LHCN-M2 (cell line): Measurements from ENCODE around the gene FZR1. TPM values are rescaled to one million over a fixed set of nuclear protein-coding genes. Genes with fewer than 3 reads are reported as not detected.
"Not testable (repeated sequence)": the region's sequence is repeated elsewhere in the genome, so short reads cannot be mapped to it uniquely, and the experiment has no call there.

Experiments used
- DNase-seq: peaks from one replicate; pipeline ENCODE4 v3.0.0-alpha.2; 2012; ENCODE audit warnings: low read depth
- total RNA-seq: library from RNA; depleted of rRNA; stranded (reverse); fragments of >200 nt; gene quantifications from 2 replicates; pipeline ENCODE4 v1.2.3, GENCODE V29; 2014

The FZR1 gene
- total RNA-seq, 1 experiment from 2014 or later, result 56.5 TPM

DNA sequence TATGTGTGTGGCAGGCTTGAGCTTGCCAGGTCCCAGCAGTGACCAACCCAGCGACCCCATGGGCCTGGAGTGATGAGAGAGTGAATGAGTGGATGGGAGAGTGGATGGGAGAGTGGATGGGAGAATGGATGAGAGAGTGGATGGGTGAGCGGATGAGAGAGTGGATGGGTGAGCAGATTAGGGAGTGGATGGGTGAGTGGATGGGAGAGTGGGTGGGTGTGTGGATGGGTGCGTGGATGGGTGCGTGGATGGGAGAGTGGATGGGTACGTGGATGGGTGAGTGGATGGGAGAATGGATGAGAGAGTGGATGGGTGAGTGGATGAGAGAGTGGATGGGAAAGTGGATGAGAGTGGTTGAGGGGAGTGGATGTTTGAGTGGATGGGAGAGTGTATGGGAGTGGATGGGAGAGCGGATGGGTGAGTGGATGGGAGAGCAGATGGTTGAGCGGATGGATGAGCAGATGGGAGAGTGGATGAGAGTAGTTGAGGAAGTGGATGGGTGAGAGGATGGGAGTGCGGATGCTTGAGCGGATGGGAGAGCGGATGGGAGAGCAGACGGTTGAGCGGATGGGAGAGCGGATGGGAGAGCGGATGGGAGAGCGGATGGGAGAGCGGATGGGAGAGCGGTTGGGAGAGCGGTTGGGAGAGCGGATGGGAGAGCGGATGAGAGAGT lies 22.6 kb downstream of the FZR1 start:
- DNase-seq, result no peak

DNA sequence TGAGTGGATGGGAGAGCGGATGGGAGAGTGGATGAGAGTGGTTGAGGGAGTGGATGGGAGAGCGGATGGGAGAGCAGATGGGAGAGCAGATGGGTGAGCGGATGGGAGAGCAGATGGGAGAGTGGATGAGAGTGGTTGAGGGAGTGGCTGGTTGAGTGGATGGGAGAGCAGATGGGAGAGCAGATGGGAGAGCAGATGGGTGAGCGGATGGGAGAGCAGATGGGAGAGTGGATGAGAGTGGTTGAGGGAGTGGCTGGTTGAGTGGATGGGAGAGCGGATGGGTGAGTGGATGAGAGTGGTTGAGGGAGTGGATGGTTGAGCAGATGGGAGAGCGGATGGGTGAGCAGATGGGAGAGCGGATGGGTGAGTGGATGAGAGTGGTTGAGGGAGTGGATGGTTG lies 23.2 kb downstream of the FZR1 start:
- DNase-seq, result not testable (repeated sequence)

DNA sequence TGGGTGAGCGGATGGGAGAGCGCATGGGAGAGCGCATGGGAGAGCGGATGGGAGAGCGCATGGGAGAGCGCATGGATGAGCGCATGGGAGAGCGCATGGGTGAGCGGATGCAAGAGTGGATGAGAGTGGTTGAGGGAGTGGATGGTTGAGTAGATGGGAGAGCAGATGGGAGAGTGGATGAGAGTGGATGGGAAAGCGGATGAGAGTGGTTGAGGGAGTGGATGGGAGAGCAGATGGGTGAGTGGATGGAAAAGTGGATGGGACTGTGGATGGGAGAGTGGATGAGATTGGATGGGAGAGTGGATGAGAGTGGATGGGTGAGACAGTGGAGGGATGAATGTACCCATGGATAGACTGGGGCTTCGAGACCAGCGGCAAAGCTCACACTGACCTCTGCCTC lies 24.3 kb downstream of the FZR1 start:
- no peak for DNase-seq

DNA sequence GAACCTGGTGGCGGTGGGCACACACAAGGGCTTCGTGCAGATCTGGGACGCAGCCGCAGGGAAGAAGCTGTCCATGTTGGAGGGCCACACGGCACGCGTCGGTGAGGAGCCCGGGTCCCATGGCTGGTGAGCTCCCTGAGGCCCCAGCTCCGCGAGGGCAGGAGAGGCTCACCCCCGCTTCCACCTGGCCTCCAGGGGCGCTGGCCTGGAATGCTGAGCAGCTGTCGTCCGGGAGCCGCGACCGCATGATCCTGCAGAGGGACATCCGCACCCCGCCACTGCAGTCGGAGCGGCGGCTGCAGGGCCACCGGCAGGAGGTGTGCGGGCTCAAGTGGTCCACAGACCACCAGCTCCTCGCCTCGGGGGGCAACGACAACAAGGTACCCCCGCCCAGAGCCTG lies 25.6 kb downstream of the FZR1 start:
- no peak for DNase-seq

DNA sequence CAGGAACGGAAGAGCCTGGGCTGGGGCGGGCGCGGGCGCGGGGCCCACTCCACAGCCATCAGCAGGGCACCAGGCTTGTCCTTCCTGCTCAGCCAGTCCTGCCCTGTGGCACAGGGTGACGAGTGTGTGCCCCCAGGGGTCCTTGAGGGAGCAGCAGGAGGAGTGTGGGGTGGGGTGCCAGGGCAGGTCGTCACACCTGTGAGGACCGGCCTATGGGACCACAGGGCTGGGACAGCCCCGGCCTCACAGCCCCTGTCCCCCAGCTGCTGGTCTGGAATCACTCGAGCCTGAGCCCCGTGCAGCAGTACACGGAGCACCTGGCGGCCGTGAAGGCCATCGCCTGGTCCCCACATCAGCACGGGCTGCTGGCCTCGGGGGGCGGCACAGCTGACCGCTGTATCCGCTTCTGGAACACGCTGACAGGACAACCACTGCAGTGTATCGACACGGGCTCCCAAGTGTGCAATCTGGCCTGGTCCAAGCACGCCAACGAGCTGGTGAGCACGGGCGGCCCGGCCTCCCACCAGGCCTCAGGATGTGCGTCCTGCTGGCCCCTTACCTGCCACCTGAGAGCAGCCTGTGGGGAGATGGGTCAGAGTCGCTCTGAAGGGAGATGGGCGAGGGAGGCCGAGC lies 26.2 kb downstream of the FZR1 start:
- no peak for DNase-seq

DNA sequence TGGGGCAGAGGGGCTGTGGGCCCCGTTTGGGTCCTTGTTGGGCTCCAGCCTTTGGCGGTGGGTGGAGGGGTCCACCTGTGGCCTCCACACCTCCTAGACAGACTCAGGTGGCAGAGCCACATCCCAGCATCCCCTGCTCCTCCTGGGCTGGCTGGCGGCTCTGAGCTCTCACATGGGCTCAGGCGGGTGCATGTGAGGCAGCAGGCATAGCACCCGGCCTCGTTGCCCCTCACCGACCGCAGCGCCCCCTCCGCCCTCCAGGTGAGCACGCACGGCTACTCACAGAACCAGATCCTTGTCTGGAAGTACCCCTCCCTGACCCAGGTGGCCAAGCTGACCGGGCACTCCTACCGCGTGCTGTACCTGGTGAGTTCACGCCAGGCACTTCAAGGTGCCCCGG lies 26.9 kb downstream of the FZR1 start:
- no peak for DNase-seq

DNA sequence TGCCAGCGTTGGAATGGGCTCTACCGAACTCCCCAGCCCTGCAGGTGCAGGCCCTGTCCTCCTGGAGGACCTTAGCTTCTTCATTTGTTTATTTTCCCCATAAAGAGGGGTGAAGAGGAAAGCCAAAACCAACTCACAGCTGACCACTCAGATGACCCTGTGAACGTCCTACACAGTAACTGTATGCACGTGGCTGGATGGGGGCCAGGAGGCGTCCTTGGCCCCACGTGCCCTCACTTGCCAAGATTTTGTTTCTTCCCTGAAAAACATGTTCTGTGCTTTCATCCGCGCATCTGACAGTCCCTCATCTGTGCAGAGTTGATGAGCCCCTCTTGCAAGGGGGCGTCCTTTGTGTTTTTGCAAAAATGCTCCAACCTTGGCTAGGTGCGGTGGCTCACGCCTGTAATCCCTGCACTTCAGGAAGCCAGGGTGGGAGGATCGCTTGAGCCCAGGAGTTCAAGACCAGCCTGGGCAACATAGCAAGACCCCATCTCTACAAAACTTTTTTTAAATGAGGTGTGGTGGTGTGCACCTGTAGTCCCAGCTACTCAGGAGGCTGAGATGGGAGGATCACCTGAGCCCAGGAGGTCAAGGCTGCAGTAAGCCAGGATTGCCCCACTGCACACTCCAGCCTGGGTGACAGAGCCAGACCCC lies 27.6 kb downstream of the FZR1 start:
- no peak for DNase-seq

DNA sequence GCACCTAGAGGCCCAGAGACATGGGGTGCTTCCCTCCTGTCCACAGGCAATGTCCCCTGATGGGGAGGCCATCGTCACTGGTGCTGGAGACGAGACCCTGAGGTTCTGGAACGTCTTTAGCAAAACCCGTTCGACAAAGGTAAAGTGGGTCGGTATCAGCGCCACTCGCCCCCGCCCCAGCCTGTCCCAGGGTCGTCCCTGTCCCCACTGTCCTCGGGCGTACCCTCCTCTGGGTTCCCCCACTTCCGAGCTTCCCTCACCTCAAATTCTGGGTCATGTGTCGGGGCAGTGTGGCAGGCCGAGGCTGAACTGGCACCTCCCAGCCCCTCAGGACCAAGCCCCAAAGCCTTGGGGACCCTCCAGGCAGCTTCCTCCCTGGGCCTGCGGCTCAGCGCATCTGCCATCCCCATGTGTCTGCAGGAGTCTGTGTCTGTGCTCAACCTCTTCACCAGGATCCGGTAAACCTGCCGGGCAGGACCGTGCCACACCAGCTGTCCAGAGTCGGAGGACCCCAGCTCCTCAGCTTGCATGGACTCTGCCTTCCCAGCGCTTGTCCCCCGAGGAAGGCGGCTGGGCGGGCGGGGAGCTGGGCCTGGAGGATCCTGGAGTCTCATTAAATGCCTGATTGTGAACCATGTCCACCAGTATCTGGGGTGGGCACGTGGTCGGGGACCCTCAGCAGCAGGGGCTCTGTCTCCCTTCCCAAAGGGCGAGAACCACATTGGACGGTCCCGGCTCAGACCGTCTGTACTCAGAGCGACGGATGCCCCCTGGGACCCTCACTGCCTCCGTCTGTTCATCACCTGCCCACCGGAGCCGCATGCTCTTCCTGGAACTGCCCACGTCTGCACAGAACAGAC lies 28.5 kb downstream of the FZR1 start:
- DNase-seq, result no peak

DNA sequence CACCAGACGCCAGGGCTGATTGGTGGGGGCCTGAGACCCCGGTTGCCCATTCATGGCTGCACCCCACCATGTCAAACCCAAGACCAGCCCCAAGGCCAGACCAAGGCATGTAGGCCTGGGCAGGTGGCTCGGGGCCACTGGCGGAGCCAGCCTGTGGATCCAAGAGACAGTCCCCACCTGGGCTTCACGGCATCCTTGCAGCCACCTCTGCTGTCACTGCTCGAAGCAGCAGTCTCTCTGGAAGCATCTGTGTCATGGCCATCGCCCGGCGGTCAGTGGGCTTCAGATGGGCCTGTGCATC lies 29.1 kb downstream of the FZR1 start:
- no peak for DNase-seq

DNA sequence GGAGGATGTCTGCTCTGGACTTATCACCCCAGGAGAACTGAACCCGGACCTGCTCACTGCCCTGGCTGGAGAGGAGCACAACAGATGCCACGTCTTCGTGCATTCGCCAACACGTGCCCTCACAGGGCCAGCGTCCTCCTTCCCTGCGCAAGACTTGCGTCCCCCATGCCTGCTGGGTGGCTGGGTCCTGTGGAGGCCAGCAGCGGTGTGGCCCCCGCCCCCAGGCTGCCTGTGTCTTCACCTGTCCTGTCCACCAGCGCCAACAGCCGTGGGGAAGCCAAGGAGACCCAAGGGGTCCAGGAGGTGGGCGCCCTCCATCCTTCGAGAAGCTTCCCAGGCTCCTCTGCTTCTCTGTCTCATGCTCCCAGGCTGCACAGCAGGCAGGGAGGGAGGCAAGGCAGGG lies 29.5 kb downstream of the FZR1 start:
- DNase-seq, result no peak

DNA sequence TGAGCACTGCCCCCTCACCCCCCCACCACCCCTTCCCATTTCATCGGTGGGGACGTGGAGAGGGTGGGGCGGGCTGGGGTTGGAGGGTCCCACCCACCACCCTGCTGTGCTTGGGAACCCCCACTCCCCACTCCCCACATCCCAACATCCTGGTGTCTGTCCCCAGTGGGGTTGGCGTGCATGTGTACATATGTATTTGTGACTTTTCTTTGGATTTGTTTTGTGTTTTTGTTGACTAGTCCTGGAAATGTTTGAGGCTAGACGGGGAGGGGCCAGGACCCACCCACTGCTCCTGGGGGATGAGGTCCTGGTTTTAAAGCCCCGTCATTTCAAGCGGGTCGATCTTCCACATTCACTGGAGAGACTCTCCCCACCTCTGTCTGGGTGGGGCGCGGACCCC lies 29.9 kb downstream of the FZR1 start:
- DNase-seq, result no peak

DNA sequence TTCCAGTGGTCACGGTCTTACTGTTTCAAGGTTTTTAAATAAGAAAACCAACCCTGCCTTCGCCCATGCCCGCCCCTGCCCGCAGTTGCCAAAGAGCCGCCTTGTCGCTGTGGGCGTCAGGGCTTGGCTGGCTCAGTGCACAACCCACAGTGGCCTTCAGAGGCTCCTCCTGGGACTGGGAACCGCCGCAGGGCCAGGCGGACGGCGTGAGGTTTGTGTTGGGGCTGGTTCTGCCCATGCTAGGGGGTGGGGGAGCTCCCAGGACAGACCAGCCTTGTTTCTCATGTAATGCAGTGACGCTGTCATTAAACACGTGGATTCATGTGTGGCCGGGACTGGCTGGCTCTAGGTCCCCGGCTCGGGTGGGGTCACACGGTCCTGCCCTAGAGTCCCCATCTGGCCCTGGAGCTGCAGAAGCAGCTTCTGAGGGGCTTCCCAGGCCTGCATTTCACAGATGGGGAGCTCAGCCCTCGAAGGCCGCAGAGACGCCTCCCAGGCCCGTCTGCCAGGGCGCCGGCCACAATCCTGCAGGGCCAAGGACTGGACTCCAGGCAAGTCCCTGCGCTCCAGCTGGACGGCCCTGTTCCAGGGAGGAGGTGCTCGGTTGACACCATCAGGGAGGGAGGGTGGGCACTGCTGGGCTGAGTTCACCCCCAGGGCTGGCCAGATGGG lies 30.5 kb downstream of the FZR1 start:
- DNase-seq, result no peak

DNA sequence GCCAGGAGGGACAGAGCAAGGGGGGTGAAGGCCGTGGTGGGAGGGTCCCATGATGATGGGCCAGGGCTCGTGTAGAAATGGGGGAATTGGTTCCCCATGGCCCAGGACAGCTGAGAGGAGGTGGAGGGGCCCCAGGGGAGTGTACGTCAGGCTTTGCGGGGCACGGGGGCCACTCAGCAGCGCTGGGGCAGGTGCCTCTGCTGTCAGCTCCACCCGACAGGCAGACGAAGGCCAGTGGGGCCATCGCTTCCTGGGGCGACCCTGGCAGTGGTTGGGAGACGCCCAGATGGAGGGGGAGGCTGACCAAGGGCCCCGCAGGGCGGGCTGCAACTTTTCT lies 31.0 kb downstream of the FZR1 start:
- no peak for DNase-seq

DNA sequence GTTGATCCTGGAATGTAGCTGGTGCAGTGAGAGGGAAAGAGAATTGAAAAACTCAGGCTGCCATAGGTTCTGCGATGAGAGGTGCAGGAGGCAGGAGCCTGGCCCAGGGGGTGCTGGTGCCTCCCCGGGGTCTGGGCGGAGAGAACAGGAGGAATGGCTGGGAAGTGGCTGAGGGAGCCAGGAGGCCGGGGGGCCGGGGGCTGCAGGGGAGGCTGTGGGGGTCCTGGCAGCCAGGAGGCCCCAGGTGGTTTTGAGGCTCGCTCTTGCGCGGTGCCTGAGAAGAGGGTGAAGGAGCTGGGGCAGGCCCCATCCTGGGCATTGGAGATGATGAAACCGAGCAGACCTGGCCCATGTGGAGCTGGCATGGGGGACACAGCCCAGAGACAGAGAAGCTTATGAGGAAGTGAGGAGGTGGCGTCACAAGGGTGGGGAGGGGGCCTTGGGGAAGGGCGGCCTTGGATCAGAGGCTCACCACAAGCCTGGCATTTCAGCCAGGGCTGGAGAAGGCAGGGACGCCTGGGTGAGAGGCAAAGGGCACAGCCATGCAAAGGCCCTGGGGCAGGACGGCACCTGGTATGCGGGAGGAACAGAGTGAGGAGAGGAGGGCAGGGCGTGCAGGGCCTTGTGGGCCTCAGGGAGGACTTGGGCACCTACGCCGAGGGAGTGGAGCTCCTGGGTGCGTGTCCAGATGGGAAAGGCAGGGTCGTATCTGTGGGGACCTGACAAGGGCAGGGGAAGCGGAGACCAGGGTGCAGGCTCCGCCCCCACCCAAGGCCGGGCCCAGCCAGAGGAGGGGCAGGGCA lies 31.5 kb downstream of the FZR1 start:
- no peak for DNase-seq

DNA sequence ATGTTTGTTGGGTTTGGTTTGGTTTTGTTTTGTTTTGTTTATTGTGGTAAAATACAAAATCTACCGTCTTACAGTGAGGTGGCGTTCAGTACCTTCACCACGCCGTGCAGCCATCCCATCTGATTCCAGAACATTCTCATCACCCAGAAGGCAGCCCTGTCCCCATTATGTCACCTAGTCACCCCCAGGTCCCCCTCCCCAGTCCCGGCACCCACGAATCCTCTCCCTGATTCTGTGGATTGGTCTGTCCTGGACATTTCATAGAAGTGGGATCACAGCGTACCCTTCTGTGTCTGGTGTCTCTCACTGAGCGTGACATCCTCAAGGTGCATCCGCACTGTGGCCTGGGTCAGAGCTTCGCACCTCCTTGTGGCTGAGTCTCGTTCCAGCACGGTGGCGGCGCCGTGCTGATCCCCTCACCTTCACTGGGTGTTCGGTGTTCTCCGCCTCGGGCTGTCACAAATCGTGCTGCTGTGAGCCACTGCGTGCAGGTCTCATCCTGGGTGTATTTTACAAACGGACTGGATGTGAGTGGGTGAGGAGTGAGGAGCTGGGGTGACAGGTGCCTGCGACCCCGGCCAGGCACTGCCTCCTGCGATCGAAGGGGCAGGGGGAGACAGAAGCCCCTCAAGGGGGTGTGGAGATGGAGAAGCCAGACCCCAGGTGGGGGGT lies 32.3 kb downstream of the FZR1 start:
- DNase-seq, result no peak

DNA sequence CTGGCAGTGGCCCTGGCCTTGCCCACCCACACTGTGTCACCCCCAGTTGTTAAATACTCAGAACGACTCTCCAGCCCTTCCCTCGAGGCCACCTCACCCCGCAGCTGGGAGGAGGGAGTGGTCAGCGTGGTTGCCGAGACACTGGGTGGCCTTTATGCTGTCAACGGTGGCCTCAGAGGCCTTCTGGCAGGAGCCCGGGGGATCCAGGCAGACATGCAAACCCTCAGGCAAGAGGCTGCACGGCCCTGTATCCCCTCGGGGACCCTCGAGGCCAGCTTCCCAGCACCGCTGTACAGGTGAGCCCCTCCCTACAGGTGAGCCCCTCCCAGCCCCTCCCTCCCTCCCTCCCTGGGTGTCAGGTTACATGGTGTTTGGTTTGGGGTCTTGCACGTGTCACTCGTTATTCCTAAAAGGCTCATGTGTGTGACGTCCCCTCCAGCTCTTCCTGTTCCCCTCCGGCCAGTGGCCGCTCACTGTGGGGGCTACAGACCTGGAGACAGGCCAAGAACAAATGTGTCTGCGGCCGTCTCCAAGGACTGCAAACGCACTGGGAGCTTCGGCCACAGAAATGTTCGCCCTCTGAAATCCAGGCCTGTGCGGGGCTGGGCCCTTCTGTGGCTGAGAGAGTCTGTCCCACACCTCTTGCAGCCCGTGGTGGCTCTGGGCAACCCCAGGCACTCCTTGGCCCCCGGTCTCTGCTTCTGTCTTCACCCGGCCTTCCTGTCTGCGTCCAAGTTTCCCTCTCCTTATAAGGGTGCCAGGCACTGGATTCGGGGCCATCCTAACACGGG lies 33.0 kb downstream of the FZR1 start, which contains the start of gene TEKTIP1:
Gene TEKTIP1 (plus strand): TSS at position 210 of the 791 bp plus-strand sequence. CDS start 4 bp downstream, at position 214.
- DNase-seq, result no peak

DNA sequence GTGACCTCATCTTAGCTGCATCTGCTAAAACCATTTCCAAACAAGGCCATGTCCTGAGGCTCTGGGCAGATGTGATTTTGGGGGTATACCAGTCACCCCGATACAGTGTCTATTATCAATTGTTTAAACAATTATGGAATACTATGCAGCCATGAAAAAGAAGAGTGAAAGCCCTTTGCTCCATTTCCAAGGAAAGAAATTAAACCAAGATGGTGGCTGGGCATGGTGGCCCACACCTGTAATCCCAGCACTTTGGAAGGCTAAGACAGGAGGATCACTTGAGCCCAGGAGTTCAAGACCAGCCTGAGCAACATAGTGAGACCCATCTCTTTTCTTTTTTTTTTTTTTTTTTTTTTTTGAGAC lies 33.6 kb downstream of the FZR1 start:
- DNase-seq, result no peak

DNA sequence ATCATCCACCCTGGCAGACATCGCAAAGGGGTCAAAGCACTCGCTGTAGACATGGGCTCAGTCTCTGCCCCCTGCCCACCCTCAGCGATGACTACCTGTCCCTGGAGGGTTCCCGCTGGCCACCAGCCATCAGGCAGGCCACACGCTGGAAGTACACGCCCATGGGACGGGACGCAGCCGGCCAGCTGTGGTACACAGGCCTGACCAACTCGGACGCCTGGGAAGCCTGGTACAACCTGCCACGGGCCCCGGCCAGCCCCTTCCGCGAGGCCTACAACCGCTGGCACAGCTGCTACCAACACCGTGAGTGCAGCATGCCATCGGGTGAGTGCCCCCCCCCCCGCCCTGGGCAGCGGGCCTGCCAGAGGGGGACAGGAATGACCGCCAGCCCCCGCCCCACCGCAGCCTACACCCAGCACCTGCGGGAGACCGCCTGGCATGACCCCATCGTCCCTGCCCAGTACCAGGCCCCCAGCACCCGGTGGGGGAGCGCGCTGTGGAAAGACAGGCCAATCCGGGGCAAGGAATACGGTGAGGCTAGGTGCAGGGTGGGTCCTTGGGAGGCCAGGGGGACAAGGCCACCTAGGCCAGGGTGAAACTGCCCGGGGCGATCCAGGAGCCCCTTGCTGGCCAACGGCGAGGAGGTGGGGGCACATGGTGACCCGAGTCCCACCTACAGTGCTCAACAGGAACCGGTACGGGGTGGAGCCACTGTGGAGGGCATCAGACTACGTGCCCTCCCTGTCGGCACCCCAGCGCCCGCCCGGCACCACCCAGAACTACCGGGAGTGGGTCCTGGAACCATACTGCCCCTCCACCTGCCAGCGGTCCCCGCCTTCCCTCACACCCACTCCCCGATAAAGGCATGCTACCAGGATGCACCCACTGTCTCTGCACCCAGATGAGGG lies 37.3 kb downstream of the FZR1 start:
- DNase-seq, result no peak

DNA sequence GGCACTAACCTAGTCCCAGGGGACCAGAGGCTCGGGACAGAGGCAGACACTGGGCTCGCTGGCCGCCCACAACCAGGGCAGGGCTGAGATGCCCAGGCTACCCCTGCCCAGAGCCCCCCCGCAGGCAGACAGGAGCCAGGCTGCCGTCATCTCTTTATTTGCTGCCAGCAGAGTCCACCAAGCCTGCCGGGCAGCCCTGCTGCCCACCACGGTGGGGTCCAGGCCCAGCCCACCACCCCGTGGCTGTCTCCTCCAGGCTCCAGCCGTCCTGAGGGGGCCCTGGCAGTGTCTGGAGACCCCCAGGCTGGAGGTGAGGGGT lies 37.9 kb downstream of the FZR1 start:
- no peak for DNase-seq
